HG03432 (cell line): Measurements from ENCODE around the gene APC.

ENCODE experiments used
- ATAC-seq: cut with Tn5 transposase; IDR thresholded peaks from one replicate; pipeline ENCODE4 v1.9.1; 2021; ENCODE audit warnings: mild to moderate bottlenecking, moderate library complexity; ENCODE audit not compliant: unreplicated experiment

The APC gene

GRCh38 chr5:112892776-112893175 lies 155.1 kb downstream of the APC start:
- no peak for ATAC-seq

DNA sequence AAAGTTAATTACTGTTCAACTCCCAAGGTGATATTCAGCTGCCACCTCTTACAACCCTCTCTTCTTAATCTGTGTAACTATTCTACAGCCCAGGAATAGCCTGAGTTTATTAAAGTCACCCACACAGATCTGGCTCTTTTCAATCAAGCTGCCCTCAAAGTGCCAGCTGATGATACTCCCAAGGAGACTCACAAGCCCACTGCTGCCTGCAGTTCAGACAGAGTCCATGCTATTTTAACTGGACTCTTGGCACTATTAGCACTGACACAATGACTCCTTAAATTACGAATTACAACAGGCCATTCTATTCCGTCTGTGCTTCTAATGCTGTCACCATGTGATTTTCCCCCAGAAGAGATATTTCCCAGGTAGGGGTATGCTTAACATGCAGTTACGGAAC lies 158.0 kb downstream of the APC start:
- ATAC-seq = no peak
